Islet precursor cell (in vitro differentiated cells): ENCODE data around the gene EEIG2.

Experiments
- DNase-seq: peaks from one replicate; pipeline ENCODE4 v3.0.0-alpha.2; 2018

EEIG2 gene

DNA sequence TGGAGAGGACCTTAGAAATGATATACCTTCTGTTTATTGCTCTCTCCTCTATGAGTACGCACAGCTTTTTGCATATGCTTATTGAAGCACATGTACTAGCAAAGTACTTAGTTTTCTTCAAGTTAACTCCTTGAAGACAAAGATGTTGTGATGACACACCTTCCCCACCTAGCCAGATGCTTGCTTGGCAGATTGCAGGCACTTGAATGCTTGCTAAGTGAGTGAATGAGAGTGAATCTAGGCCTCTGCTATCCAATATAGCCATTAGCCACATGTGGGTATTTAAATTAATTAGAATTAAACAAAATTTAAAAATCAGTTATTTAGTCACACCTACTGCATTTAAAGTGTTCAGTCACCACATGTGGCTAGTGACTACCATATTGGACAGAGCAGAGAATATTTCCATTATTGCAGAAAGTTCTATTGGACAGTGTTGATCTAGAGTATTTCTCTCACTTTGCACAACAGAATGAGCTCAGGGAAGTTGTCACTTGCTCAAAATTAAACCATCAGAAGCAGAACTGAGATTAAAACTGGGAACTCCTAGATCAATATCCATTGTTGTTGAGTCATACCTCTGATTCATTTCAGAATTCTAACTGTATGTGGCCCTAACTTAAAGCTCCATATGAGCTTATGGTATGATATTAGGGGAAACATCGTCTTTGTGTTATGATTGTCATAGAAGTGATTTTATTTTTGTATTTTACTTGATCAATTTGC, 8.6 kb upstream of the EEIG2 start:
- DNase-seq = no peak

DNA sequence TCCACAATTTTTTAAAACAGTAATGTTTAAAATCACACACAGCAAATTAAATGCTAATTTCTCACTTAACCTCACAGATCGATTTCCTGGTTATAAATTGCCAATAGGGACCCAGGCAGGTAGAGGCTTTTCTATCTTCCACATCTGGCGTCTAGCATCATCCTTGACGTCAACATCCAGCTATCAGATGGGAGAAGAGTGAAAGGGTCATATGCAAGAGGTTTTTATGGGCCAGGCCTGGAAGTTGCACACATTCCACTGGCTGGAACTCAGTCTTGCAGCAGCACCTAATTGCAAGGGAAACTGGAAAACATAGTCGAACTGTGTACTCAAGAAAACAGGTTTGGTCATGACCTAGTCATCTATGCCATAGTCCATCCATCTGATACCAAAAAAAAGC, 6.0 kb upstream of the EEIG2 start:
- DNase-seq = peak; percentile 87

- DNase-seq = no peak
Measured at GRCh38 chr1:108554682-108555427, 5.0 kb upstream of the EEIG2 start.

- DNase-seq = no peak
Measured at GRCh38 chr1:108556066-108556465, 3.8 kb upstream of the EEIG2 start.

GRCh38 chr1:108556499-108556898, 3.4 kb upstream of the EEIG2 start:
- no peak for DNase-seq

- DNase-seq = no peak
Measured at GRCh38 chr1:108557296-108557695, 2.6 kb upstream of the EEIG2 start.

DNA sequence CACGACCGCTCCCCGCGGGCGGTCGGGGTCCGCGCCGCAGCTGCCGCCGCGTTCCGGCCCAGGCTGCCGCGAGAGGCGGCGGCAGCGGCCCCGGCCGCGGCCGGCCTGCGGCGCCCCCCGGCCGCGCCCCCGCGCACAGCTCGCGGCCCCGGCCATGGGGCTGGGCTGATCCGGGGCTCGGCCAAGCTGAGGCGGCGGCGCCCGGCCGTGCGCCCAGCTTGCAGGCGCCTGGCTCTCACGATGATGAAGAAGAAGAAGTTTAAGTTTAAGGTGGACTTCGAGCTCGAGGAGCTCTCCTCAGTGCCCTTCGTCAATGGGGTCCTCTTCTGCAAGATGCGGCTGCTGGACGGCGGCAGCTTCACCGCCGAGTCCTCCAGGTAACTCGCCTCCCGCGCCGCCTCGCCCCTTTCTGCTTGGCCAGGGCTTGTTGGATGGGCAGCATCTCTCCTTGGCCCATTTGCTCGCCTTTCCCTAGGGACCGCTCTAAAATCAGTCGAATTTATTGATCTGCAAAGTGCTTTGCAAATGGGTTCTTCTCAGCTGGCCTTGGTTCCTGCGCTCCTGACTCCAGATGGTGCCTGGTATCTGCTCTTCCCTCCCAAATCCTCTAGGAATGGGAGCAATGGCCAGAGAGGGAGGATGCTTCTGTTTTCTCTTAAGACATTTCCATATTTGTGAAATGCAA, 431 bp downstream of the EEIG2 start:
- DNase-seq = peak; percentile 75

DNA sequence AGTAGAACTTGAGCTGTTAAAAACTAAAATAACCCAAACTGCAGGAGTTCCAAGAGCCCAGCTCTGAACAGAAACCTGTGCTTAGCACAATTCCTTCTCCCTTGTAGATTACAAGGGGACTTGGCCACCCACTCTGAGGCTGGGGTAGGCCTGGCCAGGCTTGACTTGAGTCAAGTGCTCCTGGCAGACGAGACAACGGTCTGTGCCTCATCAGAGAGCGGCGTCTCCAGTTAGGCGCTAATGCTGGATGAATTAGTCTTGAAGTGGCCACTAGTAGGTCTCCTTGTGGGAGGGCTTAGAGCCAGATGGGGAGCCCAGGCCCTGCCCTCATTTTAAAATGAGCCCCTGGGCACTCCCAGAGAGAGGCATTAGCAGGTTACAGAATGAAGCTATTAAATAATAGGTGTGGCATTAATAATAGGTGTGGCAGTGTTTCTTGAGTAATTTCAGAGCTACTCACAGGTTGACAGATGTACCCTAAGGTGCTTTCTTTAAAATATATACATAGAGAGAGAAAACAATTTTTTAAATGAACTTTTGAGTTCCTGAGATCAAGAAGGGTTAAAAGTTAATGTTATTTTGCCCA, 1.1 kb downstream of the EEIG2 start:
- peak; percentile 91 for DNase-seq

GRCh38 chr1:108561689-108562326, 1.9 kb downstream of the EEIG2 start:
- peak; percentile 88 for DNase-seq

GRCh38 chr1:108563808-108564207, 3.9 kb downstream of the EEIG2 start:
- DNase-seq = no peak

DNA sequence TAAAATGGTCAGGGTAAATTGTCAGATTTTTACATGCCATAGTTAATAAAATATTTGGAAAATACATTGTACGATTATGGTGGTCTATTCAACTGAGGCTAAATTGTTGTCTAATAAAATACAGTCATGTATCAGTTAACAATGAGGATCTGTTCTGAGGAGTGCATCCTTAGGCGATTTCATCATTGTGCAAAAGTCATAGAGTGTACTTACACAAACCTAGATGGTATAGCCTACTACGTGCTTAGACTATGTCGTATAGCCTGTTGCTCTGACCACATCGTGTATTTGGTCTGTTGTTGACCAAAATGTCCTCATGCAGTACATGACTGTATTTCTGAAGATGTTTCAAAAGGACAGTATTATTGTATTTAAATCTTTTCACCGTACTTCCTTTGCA, 5.2 kb downstream of the EEIG2 start:
- no peak for DNase-seq

GRCh38 chr1:108565512-108565911, 5.6 kb downstream of the EEIG2 start:
- DNase-seq = no peak

- DNase-seq = no peak
Measured at GRCh38 chr1:108568589-108568988, 8.7 kb downstream of the EEIG2 start.

DNA sequence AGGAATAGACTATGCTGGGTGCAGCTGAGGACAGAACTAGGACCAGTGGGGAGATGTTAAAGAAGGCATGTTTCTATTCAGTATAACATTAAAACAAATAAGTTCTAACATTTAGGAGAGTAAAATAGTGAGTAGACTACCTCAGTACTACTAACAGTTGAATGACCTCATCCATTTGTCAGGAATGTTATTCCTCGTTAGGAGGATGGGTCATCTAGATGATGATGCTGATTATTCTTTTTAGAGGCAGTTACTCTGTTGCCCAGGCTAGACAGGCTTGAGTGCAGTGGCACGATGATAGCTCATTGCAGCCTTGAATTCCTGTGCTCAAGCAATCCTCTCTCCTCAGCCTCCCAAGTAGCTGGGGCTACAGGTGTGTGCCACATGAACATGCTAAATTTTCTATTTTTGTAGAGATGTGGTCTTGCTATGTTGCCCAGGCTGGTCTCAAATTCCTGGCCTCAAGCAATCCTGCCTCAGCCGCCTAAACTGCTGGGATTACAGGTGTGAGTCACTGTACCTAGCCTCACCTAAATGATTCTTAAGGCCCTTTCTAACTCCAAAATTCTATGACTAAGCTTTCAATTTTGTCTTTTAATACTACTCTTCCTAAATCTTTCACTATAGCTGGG, 9.3 kb downstream of the EEIG2 start:
- DNase-seq = peak; percentile 61

DNA sequence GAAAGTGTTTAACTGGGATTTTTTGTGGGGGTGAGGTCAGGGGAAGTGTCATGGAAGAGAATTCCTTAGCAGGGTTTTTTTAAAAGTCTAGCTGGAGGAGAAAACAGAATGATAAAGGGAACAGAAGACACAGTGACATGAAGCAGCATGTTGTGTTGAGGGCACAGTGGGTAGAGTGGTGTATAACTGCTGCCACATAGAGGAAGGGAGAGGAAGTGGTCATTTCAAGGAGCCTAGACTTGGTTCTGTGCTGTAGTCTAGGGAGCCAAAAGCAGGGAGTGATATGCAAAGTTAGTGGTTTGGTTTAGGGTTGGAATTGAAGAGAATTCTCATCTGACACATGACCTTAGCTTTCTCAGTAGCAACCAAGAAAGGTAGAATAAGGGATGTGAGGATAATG, 10.2 kb downstream of the EEIG2 start:
- peak; percentile 58 for DNase-seq

DNA sequence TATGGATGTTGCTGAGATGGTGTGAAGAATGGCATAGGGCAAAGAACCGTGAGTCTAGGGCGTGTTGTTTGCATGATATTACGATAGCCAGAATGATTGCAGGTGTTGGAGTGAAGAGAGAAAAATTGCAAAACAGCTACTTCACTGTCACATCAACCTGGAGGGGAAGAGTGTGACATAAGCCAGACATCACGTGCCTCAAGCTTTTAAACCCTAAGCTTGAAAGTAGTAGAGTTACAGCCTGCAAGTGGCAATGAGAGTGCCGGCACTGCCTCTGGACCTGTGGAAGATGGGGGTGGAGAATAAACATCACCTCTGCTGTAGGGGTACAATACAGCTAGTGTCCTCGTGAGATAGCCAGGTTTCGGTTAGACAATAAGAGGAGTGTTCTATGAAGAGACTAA, 11.1 kb downstream of the EEIG2 start:
- peak; percentile 71 for DNase-seq

DNA sequence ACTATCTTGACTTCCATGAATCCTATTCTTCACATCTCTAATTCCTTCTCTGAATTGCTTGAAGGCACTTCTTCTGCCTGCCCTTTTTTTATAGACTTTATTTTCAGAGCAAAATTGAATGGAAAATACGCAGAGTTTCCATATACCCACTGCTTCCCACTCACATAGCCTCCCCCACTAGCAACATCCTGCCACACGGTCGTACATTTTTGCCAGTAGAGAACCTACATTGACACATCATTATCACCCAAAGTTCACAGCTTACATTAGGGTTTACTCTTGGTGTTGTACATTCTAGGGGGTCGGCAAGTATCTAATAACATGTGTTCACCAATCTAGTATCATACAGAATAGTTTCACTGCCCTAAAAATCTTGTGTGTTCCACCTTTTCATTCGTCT, 12.3 kb downstream of the EEIG2 start:
- DNase-seq = no peak

- DNase-seq = no peak
Measured at GRCh38 chr1:108573183-108573582, 13.3 kb downstream of the EEIG2 start.

- no peak for DNase-seq
Measured at GRCh38 chr1:108574008-108574407, 14.1 kb downstream of the EEIG2 start.

DNA sequence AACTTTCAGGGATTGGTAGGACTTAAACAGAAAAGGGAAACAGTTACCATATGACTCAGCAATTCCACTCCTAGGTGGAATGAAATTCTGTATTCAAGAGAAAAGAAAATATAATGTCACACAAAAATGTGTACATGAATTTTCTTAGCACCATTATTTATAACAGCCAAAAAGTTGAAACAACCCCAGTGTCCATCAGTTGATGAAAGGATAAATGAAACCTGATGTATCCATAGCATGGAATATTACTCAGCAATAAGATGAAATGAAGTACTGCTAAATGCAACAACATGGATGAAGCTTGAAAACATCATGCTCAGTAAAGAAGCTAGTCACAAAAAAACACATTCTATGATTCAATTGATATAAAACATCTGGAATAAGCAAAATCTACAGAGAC, 15.5 kb downstream of the EEIG2 start:
- DNase-seq = no peak

- no peak for DNase-seq
Measured at GRCh38 chr1:108583757-108584427, 24.0 kb downstream of the EEIG2 start.

GRCh38 chr1:108584428-108584856, 24.5 kb downstream of the EEIG2 start:
- no peak for DNase-seq
